Stimulated activated CD8-positive, alpha-beta memory T cell treated with anti-CD3 and anti-CD28 coated beads, Interleukin-12 subunit alpha, Interleukin-12 subunit beta, amount 100 ng/mL, for 24 hours (primary cell): Measurements from ENCODE around the gene CCDC186.
"Not testable (repeated sequence)": the region's sequence is repeated elsewhere in the genome, so short reads cannot be mapped to it uniquely, and the experiment has no call there.

Experiments used
- DNase-seq: peaks from one replicate; pipeline ENCODE4 v3.0.0-alpha.2; 2020; ENCODE audit errors: extremely low read depth

CCDC186 gene

GRCh38 chr10:114173603-114173920, 441 bp downstream of the CCDC186 start:
- no peak for DNase-seq

- DNase-seq, result no peak
These were observed 1.0 kb downstream of the CCDC186 start for GRCh38 chr10:114172776-114173602.

- no peak for DNase-seq
These were observed 1.8 kb downstream of the CCDC186 start for GRCh38 chr10:114172216-114172615.

DNA sequence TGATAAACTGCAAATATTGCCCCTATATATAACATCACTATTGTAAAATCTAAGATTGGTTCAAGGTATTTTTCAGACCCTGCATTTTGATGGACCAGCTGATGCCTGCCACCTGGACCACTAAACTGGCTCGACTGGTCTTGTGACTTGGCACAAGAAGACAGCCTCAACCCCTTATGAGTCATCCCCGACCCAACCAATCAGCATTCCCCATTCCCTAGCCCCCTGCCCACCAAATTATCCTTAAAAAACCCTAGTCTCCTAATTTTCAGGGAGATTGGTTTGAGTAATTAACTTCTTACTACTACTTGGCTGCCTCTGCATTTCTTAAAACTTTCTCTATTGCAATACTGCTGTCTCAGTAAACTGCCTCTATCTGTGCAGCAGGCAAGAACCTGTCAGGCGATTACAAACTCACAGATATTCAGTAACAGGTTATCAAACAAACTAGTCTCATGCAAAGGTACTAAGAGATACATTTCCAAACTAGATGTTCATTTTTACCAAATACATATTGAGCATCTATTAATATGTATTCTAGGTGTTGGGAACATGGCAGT, 5.5 kb downstream of the CCDC186 start:
- no peak for DNase-seq

DNA sequence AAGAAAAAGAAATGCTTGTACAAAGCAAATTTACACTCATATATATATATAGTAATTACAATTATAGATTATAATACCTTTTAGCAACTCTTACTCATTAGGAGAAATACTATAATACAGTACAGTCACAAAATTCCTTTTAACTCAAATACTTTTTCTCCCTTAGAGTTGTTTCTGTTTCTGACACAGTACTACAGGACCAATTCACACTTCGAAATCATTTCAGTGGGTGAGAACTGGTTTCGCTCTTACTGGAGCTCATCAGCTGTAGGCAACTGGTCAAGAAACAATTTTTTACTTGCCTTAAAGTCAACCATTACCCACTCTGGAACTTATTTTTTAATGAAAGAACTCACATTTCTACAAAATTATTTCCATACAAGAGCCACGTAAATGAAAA, 6.0 kb downstream of the CCDC186 start:
- DNase-seq, result no peak

DNA sequence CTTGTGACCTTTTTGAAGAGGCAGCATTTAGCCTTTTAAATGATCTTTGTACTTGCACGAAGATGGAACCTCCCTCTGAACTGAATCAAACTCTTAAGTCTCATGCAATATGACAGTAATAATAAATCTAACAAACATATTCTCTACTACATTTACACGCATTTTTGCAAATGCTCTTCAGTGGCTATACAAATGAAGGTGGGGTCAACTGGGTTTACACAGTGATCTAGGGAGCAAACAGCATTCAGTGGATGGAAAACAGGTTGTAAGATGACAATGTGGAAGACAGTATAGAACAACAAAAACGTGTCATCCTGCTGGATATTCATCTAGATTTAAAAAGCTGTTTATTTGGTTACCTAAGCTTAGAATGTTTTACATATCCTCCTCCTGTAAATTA, 7.5 kb downstream of the CCDC186 start:
- no peak for DNase-seq

DNA sequence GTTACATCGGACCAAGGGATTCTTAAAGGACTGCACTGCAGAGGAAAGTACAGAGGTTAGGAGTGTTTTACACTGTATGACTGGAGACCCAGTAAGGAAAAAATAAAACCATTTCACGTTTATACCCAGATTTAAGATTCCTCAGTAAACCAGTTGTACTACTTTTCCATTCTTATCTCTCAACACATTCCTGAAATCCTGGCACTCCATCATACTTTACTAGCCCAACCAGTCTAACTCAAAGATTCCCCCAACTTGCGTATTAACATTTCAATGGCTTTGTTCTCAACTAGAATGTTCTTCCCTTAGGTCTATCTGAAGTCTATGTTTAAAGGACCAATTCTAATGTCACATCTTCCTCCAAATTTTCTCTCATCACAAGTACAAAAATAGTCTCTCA, 8.0 kb downstream of the CCDC186 start:
- DNase-seq, result no peak

DNA sequence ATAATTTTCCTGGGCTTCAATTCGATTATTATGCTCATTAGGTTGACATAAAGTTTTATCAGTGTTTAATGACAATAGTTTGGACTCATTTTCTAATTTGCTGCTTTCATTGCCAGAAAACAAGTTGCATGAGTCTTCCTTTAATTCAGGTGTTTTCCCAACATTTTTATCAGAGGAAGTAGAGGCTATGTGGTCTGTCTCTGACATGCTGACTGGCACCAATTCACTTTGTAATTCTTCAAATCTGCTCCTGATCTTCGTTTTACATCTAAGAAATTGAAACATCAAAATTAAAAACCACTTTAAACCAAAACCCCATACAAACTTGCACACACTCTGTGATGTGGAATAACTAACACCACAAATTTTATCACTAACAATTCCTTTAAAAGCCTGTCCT, 10.9 kb downstream of the CCDC186 start:
- no peak for DNase-seq

DNA sequence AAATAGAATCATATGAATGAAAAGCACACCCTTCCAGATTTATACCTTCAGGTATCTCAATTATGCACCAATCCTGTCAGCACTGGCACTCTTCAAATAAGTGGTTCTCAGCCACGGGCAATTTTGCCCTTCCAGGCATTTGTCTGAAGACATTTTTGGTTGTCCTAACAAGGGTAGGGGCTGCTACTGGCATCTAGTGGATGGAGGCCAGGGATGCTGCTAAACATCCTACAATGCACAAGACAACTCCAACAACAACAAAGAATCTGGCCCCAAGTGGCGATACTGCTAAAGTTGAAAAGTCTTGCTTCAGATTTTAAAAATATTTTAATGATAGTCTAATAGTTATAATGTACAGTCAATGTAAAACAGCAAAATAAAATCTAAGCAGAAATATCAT, 16.1 kb downstream of the CCDC186 start:
- no peak for DNase-seq

- no peak for DNase-seq
These were observed 22.1 kb downstream of the CCDC186 start for GRCh38 chr10:114151892-114152291.

GRCh38 chr10:114151486-114151885, 22.5 kb downstream of the CCDC186 start:
- no peak for DNase-seq

DNA sequence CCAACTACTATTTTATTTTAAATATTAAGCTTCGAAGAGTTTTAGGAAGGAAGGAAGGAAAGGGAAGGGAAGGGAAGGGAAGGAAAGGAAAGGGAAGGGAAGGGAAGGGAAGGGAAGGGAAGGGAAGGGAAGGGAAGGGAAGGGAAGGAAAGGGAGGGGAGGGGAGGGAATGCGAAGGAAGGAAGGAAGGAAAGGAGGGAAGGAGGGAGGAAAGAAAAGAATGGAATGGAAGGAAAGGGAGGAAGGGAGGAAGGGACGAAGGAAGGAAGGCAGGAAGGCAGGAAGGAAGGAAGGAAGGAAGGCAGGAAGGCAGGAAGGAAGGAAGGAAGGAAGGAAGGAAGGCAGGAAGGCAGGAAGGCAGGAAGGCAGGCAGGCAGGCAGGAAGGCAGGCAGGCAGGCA, 24.5 kb downstream of the CCDC186 start:
- not testable (repeated sequence) for DNase-seq

DNA sequence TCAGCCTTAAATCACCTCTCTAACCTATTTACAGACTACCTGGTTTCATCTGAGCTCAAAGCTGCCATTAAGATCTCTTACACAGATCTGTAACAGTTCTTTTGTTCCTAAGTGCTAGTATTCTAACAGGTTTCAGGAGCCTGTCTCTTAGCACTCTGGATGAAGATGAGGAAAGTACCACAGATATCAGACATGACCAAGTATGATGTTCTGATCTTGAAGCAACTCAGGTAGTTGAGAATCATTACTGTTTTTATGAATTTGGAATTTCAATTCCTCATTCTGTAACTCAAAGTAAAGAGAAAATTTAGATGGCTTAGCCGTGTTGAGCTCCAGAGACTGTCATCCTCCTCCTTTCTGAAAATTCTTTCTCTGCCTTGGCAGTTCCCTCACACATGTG, 30.8 kb downstream of the CCDC186 start:
- no peak for DNase-seq

DNA sequence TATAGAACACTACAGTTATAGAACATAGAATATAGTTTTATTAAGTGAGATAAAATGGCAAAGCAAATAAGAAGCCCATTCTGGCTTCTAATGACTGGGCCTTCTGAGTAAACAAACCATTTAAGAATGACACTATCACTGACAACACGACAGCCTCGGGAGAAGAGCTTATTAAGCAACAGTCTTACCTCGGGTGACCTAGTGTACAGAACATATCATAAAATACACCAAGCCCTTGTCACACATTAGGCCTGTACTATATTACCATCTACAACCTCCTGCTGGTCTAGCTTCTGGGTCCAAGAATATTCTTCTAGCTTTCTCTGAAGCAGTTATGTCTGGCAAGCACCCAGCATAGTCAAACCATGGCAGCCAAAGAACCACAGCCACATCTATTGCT, 32.0 kb downstream of the CCDC186 start:
- no peak for DNase-seq

GRCh38 chr10:114140827-114141226, 33.2 kb downstream of the CCDC186 start:
- not testable (repeated sequence) for DNase-seq

DNA sequence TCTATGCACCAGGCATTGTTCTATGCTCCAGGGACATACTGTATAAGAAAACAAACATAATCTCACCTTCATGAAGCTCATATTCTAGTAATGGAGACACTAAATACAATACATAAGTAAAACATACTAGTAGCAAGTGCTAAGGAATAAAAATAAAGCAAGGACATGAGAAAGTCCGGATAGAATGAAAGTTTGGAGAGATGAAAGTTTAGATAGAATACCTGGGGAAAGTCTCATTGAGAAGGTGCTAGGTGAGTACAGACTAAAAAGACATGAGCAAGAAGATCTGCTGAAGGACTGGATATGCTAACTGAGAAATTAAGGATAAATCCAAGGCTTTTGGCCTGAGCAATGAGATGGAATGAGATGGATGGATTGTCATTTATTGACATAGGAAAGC, 34.0 kb downstream of the CCDC186 start:
- DNase-seq, result no peak

DNA sequence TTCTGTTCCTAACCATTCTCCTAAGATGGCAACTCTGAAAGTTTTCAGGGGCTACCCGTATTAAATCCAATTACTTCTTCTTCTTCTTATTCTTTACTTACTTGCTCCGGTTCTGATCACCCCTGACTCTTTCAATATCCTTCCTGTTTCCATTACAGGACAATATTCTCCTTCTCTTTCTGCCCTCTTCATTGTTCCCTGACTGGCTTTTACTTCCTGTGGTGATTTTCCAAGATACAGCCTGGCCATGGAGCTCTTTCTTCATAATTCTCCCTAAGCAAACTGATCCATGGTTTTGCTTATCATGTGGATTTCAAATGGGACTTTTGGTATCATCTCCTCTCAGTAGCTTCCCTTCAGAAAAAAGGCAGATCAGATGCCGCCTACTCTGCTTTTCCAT, 35.4 kb downstream of the CCDC186 start:
- DNase-seq, result no peak

DNA sequence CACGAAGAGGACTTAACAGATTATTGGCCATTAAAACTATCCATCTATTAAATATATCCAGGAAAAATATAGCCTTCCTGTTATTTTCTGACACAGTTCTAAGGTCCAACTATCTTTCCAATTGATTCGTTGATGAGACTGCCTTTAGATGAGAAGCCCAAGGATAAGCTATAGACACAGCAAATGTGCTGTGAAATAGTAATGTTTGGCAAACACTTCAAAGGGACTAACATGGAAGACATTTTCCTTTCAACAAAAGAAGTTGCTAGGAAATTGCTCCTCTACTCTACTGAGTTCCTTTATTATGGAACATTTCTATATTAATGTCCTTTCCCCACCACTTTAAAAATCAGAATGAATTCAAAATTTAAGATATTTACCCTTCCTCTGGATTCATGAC, 38.5 kb downstream of the CCDC186 start:
- no peak for DNase-seq

DNA sequence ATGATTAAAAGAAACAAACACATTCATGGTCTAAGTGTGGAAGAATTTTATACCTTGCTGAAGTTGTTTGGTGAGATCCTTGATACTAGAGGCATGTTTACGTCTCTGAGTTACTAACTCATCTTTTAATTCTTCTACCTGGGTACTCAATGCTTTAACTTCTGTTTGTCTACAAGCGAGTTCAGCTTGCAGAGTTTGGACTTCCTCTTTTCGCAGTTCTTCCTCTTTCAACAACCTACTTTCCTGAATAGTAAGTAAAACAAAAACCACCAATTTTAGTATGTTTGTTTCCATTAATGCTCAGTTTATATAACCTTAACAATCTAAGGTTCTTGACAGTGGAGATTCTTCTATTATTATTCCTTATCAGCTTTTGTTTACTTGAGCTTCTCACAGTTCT, 42.9 kb downstream of the CCDC186 start:
- no peak for DNase-seq

- DNase-seq, result no peak
These were observed 53.0 kb downstream of the CCDC186 start for GRCh38 chr10:114121031-114121430.

DNA sequence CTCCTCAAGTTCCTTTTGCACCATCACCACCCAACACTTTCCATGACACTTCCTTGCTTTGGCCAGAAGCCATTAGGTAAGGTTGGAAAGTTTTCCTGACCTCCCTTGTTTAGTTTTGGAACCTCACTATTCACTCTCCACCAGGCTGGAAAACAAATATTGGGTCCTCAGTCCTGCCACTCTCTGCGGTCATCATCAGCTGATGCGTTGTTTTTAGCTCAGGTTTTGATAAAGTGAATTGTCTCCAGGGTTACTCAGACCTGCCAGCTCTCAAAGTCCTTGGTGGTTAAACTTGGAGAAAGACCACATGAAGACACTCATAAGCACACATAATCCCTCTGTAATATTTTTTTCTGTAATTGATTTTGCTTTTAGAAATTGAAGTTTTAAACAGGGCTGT, 55.5 kb downstream of the CCDC186 start:
- DNase-seq, result no peak

- no peak for DNase-seq
These were observed 56.3 kb downstream of the CCDC186 start for GRCh38 chr10:114117728-114118127.

DNA sequence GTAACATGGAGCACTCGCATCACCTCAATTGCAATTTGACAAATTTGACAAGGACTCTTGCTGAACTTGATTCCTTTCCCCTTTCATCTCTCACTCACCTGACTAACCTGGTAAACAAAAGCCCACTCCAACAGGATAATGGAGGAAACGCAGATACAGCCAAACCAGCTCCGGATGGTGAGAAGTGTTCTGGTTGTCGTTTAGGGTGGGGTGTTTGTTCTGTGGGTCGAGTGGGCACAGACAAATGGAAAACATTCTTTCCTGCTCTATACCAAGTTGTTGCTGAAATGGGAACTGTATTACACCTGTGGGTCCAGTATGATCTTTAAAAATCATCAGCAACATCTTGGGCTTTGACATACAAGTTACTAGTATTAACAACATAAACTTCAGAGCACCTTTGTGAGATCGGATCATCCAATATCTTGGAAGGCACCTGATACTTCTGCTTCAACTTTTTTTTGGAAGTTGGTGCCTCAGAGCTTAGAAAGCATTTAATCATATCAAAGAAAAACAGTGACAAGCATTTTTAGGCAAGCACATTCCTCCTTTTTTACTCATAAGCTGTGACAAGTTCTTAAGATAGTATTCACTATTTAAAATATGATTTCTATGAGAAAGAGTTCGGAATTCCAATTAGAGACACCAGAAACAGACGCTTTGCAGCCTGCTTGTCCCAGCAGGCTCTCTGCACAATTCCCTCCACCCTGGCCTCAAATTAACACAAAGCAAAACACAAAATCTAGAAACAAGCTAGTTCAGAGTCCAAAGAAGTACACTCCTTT, 58.1 kb downstream of the CCDC186 start:
- no peak for DNase-seq
